Colonic mucosa (tissue), 4 donors: Measurements from ENCODE around the gene RAB4B. TPM values are rescaled to one million over a fixed set of nuclear protein-coding genes. Genes with fewer than 3 reads are reported as not detected.

Experiments used
- DNase-seq: peaks from one replicate; pipeline ENCODE4 v3.0.0-alpha.2; 2020
- H3K27ac ChIP-seq: fragments of 200-600 bp; one replicate; pipeline ENCODE4 v1.8.0; 2021
- H3K27me3 ChIP-seq: fragments of 200-600 bp; one replicate; pipeline ENCODE4 v1.8.0; 2021
- H3K36me3 ChIP-seq: fragments of 200-600 bp; one replicate; pipeline ENCODE4 v1.8.0; 2021
- H3K4me1 ChIP-seq: fragments of 200-600 bp; one replicate; pipeline ENCODE4 v1.8.0; 2021; ENCODE audit warnings: mild to moderate bottlenecking
- H3K4me3 ChIP-seq: fragments of 200-600 bp; one replicate; pipeline ENCODE4 v1.8.0; 2021
- H3K9ac ChIP-seq, 2 donors: one replicate each; pipeline ENCODE4 v1.7.0; 2013; ENCODE audit warnings: control low read depth in 2 of 2, low read depth in 2 of 2, low read length in 2 of 2
- H3K9me3 ChIP-seq: fragments of 200-600 bp; one replicate; pipeline ENCODE4 v1.8.0; 2021
- intact Hi-C: fragments of 100-400 bp; cut with DNase I; formaldehyde crosslinking; loops from one replicate; pipeline ENCODE4 v1.14.1; 2022
- total RNA-seq, 2 donors: library from RNA; stranded (reverse); fragmentation: NEBNext Ultra II Directional in 1 of 2; extraction: Animal tissue kit (Norgen Biotek cat#: 25700) in 1 of 2; gene quantifications; one replicate each; pipeline ENCODE4 v1.2.1, GENCODE V29; 2021
- TF ChIP-seq, protein P1 (sequence below): fragments of 200-600 bp; IDR thresholded peaks from one replicate; pipeline ENCODE4 v1.8.0; 2022; ENCODE audit warnings: antibody characterized with exemption, mild to moderate bottlenecking
- donor health status: healthy.
- donor health status: DM: no; HTN: no; CAD: no.
- donor health status: DM: no; HTN: no; CAD: no.

Gene RAB4B
- total RNA-seq, 2 donors from 2014 or later = 42.3 to 53.4 TPM

DNA sequence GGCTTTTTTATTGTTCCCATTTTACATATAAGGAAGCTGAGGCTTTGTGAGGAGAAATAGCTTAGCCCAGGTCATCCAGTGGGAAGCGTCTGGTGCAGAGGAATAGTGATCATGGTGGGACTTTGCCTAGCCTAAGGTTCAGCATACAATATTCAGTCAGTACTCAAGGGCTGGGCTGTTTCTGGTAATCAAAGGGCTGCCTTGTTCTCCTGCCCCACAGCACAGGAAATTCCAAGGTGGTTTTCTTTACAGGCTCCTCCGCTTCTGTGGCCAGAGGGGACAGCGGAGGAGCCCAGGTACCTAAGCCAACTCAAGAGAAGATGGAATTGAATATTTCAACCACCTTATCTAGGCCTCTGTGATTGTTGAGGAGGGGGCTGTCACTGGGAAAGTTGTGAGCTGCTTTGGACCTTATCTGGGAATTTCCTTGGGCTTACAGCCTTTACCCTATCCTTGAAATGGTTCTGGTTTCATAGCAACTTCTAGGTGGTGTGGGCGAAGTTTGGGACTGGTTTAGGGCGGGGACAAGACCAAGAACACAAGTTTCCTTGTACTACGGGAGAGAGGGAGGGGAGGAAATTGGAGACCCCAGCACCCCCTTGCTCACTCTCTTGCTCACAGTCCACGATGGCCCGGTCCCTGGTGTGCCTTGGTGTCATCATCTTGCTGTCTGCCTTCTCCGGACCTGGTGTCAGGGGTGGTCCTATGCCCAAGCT, 3.0 kb upstream of the RAB4B start, which contains the start of gene MIA:
MIA (plus strand) TSS at position 606 of the 716 bp plus-strand sequence; CDS start at position 628, 22 bp downstream.
- Histone ChIP-seq H3K27ac (no peak within 1 kb of the TSS), H3K27me3 (no peaks in the 10 kb centered on the region), H3K36me3 (no peaks in the 10 kb centered on the region), H3K4me3 (no peak within 1 kb of the TSS), H3K9ac (no peak within 1 kb of the TSS), H3K9me3 (no peaks in the 10 kb centered on the region), H3K4me1 (peaks cover 3% of the 10 kb centered on the region)
- no peak for DNase-seq
- intact Hi-C loops = no loop called here
- TF ChIP-seq, protein P1, sequence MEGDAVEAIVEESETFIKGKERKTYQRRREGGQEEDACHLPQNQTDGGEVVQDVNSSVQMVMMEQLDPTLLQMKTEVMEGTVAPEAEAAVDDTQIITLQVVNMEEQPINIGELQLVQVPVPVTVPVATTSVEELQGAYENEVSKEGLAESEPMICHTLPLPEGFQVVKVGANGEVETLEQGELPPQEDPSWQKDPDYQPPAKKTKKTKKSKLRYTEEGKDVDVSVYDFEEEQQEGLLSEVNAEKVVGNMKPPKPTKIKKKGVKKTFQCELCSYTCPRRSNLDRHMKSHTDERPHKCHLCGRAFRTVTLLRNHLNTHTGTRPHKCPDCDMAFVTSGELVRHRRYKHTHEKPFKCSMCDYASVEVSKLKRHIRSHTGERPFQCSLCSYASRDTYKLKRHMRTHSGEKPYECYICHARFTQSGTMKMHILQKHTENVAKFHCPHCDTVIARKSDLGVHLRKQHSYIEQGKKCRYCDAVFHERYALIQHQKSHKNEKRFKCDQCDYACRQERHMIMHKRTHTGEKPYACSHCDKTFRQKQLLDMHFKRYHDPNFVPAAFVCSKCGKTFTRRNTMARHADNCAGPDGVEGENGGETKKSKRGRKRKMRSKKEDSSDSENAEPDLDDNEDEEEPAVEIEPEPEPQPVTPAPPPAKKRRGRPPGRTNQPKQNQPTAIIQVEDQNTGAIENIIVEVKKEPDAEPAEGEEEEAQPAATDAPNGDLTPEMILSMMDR = no peak

DNA sequence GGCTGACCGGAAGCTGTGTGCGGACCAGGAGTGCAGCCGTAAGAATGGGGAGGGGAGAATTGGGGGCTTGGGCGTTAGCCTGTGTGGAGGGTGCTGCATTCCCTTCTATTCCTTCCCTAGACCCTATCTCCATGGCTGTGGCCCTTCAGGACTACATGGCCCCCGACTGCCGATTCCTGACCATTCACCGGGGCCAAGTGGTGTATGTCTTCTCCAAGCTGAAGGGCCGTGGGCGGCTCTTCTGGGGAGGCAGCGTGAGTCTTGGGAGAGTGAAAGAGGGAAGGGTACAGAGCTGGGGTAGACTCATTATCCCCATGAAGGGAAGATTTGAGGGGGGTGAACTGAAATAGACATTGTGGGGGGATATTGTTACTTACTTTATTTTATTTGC, 2.4 kb upstream of the RAB4B start:
- peaks cover 3% of the 10 kb centered on the region for H3K4me1 ChIP-seq
- no peaks in the 10 kb centered on the region for H3K36me3 ChIP-seq
- intact Hi-C loops = no loop called here
- H3K27me3 ChIP-seq = no peaks in the 10 kb centered on the region
- H3K4me3 ChIP-seq = no peak overlapping the region
- H3K9ac ChIP-seq = no peak overlapping the region
- no peak for DNase-seq
- TF ChIP-seq, protein P1 = no peak
- no peak overlapping the region for H3K27ac ChIP-seq
- no peaks in the 10 kb centered on the region for H3K9me3 ChIP-seq

DNA sequence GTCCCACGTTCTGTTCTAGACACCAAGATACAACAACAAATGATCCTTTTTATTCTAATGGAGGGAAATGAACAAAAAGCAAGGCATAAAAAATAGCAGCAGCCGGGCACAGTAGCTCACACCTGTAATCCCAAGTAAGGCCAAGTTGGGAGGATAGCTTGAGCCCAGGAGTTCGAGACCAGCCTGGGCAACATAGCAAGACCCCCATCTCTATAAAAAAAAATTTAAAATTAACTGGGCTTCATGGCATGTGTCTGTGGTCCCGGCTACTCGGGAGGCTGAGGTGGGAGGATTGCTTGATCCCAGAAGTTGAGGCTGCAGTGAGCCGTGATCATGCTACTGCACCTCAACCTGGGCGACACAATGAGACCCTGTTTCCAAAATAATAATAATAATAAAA, 1.7 kb upstream of the RAB4B start:
- no peak for DNase-seq
- H3K27me3 ChIP-seq = no peaks in the 10 kb centered on the region
- intact Hi-C loops = no loop called here
- no peak overlapping the region for H3K4me3 ChIP-seq
- H3K9me3 ChIP-seq = no peaks in the 10 kb centered on the region
- H3K36me3 ChIP-seq = no peaks in the 10 kb centered on the region
- H3K4me1 ChIP-seq = peaks cover 3% of the 10 kb centered on the region
- TF ChIP-seq, protein P1 = no peak
- H3K9ac ChIP-seq = no peak overlapping the region
- H3K27ac ChIP-seq = no peak overlapping the region

- Histone ChIP-seq H3K4me1 (peaks cover 3% of the 10 kb centered on the region), H3K36me3 (no peaks in the 10 kb centered on the region), H3K9me3 (no peaks in the 10 kb centered on the region), H3K9ac (peak overlapping the region; percentile 70 to 99), H3K27me3 (no peaks in the 10 kb centered on the region), H3K4me3 (peak overlapping the region; percentile 65), H3K27ac (peak overlapping the region; percentile 98)
- DNase-seq = peak; percentile 95
- intact Hi-C loops = no loop called here
- TF ChIP-seq, protein P1 = no peak
Observed at GRCh38 chr19:40776932-40777644, 959 bp upstream of the RAB4B start.

DNA sequence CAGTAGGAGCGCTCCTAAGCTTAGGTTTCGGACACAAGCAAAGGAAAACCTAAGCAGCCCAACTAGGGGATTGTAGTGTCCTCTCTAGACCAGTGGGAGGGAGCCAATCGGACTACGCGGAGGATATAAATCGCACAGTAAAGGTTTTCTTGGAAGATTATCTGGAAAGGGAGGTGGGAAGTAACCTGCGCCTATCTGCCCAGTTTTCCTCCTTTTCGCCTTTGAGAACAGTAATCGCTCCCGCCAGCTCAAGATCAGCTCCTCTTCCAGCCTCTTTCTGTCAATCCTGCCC, 456 bp upstream of the RAB4B start:
- DNase-seq = no peak
- H3K9ac ChIP-seq = peak overlapping the region; percentile 70 to 99
- TF ChIP-seq, protein P1 = no peak
- H3K27ac ChIP-seq = peak overlapping the region; percentile 98
- no peaks in the 10 kb centered on the region for H3K27me3 ChIP-seq
- H3K4me3 ChIP-seq = peak overlapping the region; percentile 65
- intact Hi-C loops = no loop called here
- peaks cover 3% of the 10 kb centered on the region for H3K4me1 ChIP-seq
- no peaks in the 10 kb centered on the region for H3K9me3 ChIP-seq
- no peaks in the 10 kb centered on the region for H3K36me3 ChIP-seq
